GM23338 (cell line): ENCODE data around the gene DMRTB1. TPM values are rescaled to one million over a fixed set of nuclear protein-coding genes. Genes with fewer than 3 reads are reported as not detected.

ENCODE experiments used
- ATAC-seq: fragments of 200-7000 bp; cut with Tn5 transposase; 3 replicates; pipeline ENCODE4 v1.9.1; 2020
- DNase-seq: peaks from one replicate; pipeline ENCODE4 v3.0.0-alpha.2; 2015; ENCODE audit warnings: low spot score
- H2AFZ ChIP-seq: fragments of 200-600 bp; sonication (generic); 2 replicates; pipeline ENCODE4 v1.8.0; 2016; ENCODE audit warnings: antibody characterized with exemption, mild to moderate bottlenecking, moderate library complexity
- H3F3A ChIP-seq: fragments of 200-600 bp; sonication (generic); replicated peaks from 2 replicates; pipeline ENCODE4 v1.8.0; 2017; ENCODE audit warnings: antibody characterized with exemption, mixed run types, low read depth
- H3K27ac ChIP-seq: fragments of 200-600 bp; sonication (generic); 2 replicates; pipeline ENCODE4 v1.6.1; 2016; ENCODE audit warnings: low read depth
- H3K27me3 ChIP-seq: fragments of 200-600 bp; sonication (generic); 2 replicates; pipeline ENCODE4 v1.8.0; 2016; ENCODE audit warnings: mild to moderate bottlenecking, mixed run types, moderate library complexity; ENCODE audit not compliant: insufficient read depth
- H3K36me3 ChIP-seq: fragments of 200-600 bp; sonication (generic); 2 replicates; pipeline ENCODE4 v1.8.0; 2016; ENCODE audit warnings: mild to moderate bottlenecking; ENCODE audit not compliant: insufficient read depth
- H3K4me1 ChIP-seq: fragments of 200-600 bp; sonication (generic); 2 replicates; pipeline ENCODE4 v1.8.0; 2016; ENCODE audit warnings: mild to moderate bottlenecking, moderate library complexity; ENCODE audit not compliant: insufficient read depth
- H3K4me2 ChIP-seq: fragments of 200-600 bp; sonication (generic); 2 replicates; pipeline ENCODE4 v1.7.1; 2017; ENCODE audit warnings: mixed run types
- H3K4me3 ChIP-seq: fragments of 200-600 bp; sonication (generic); 2 replicates; pipeline ENCODE4 v1.6.1; 2016; ENCODE audit warnings: mixed run types
- H3K79me2 ChIP-seq: fragments of 200-600 bp; sonication (generic); replicated peaks from 2 replicates; pipeline ENCODE4 v1.8.0; 2017; ENCODE audit warnings: mild to moderate bottlenecking; ENCODE audit not compliant: insufficient read depth
- H3K9me2 ChIP-seq: fragments of 200-600 bp; sonication (generic); 2 replicates; pipeline ENCODE4 v1.8.0; 2017; ENCODE audit not compliant: insufficient read depth
- H4K20me1 ChIP-seq: fragments of 200-600 bp; sonication (generic); replicated peaks from 2 replicates; pipeline ENCODE4 v1.8.0; 2017; ENCODE audit warnings: mild to moderate bottlenecking; ENCODE audit not compliant: insufficient read depth
- H3K27ac Mint-ChIP-seq: 2 replicates; pipeline ENCODE4 v1.8.0; 2020; ENCODE audit warnings: inconsistent platforms, mild to moderate bottlenecking, moderate library complexity, mixed read lengths
- H3K27me3 Mint-ChIP-seq: 3 replicates; pipeline ENCODE4 v1.8.0; 2022; ENCODE audit warnings: low read depth, mild to moderate bottlenecking, moderate library complexity, mixed read lengths, inconsistent platforms; ENCODE audit not compliant: insufficient read depth, poor library complexity
- H3K36me3 Mint-ChIP-seq: 3 replicates; pipeline ENCODE4 v1.8.0; 2021; ENCODE audit warnings: low read depth, mild to moderate bottlenecking, inconsistent platforms, moderate library complexity, mixed read lengths
- H3K4me1 Mint-ChIP-seq: 3 replicates; pipeline ENCODE4 v1.8.0; 2020; ENCODE audit warnings: mild to moderate bottlenecking, inconsistent platforms, mixed read lengths
- H3K4me3 Mint-ChIP-seq: 3 replicates; pipeline ENCODE4 v1.8.0; 2021; ENCODE audit warnings: moderate library complexity, mild to moderate bottlenecking, inconsistent platforms, mixed read lengths
- H3K9me3 Mint-ChIP-seq: 3 replicates; pipeline ENCODE4 v1.8.0; 2020; ENCODE audit warnings: moderate library complexity, mild to moderate bottlenecking, inconsistent platforms, mixed read lengths
- CREB1 ChIP-seq: fragments of 250-450 bp; sonication (Bioruptor Pico); IDR thresholded peaks from 2 replicates; pipeline ENCODE4 v1.5.0; 2020; ENCODE audit warnings: low read depth, mild to moderate bottlenecking, moderate library complexity
- EZH2 ChIP-seq: fragments of 200-600 bp; sonication (generic); IDR thresholded peaks from one replicate; pipeline ENCODE4 v1.8.0; 2017; ENCODE audit warnings: antibody characterized with exemption, mild to moderate bottlenecking, low read depth; ENCODE audit not compliant: unreplicated experiment
- EZH2phosphoT487 ChIP-seq: fragments of 200-600 bp; sonication (generic); IDR thresholded peaks from one replicate; pipeline ENCODE4 v1.8.1; 2018; ENCODE audit warnings: antibody characterized with exemption; ENCODE audit not compliant: unreplicated experiment
- JUNB ChIP-seq: IDR thresholded peaks from one replicate; pipeline ENCODE4 v1.6.1; 2016; ENCODE audit warnings: antibody characterized with exemption; ENCODE audit not compliant: unreplicated experiment
- POLR2AphosphoS5 ChIP-seq: IDR thresholded peaks from 2 replicates; pipeline ENCODE4 v1.6.1; 2016; ENCODE audit warnings: antibody characterized with exemption, low read depth
- STAT1 ChIP-seq: IDR thresholded peaks from one replicate; pipeline ENCODE4 v1.6.1; 2016; ENCODE audit warnings: antibody characterized with exemption; ENCODE audit not compliant: unreplicated experiment
- ZNF331 ChIP-seq: fragments of 250-450 bp; sonication (Bioruptor Pico); IDR thresholded peaks from 2 replicates; pipeline ENCODE4 v1.5.0; 2020; ENCODE audit warnings: low read depth, mild to moderate bottlenecking, moderate library complexity
- long read RNA-seq: library from polyadenylated mRNA; unstranded; transcript quantifications from one replicate; pipeline ENCODE4 v2.0.0, GENCODE V29; 2020; ENCODE audit not compliant: unreplicated experiment
- polyA plus RNA-seq: library from polyadenylated mRNA; unstranded; fragments of >200 nt; fragmentation: Nextera tagmentation; extraction: Ambion mirVana; gene quantifications from 2 replicates; pipeline ENCODE4 v1.2.1, GENCODE V29; 2016
- total RNA-seq: library from RNA; depleted of rRNA; stranded (reverse); fragments of >200 nt; shearing (Covaris generic); gene quantifications from 2 replicates; pipeline ENCODE4 v1.2.3, GENCODE V29; 2014; rRNA removed
- TF ChIP-seq, protein P1 (sequence below): IDR thresholded peaks from one replicate; pipeline ENCODE4 v1.6.1; 2018; ENCODE audit warnings: antibody characterized with exemption; ENCODE audit not compliant: unreplicated experiment

The DMRTB1 gene
- total RNA-seq = 1.2 TPM in 1 of 2 replicates, not detected in the other
- 0.27 and 0.49 TPM in 2 replicates for polyA plus RNA-seq
- long read RNA-seq = 0 reads

DNA sequence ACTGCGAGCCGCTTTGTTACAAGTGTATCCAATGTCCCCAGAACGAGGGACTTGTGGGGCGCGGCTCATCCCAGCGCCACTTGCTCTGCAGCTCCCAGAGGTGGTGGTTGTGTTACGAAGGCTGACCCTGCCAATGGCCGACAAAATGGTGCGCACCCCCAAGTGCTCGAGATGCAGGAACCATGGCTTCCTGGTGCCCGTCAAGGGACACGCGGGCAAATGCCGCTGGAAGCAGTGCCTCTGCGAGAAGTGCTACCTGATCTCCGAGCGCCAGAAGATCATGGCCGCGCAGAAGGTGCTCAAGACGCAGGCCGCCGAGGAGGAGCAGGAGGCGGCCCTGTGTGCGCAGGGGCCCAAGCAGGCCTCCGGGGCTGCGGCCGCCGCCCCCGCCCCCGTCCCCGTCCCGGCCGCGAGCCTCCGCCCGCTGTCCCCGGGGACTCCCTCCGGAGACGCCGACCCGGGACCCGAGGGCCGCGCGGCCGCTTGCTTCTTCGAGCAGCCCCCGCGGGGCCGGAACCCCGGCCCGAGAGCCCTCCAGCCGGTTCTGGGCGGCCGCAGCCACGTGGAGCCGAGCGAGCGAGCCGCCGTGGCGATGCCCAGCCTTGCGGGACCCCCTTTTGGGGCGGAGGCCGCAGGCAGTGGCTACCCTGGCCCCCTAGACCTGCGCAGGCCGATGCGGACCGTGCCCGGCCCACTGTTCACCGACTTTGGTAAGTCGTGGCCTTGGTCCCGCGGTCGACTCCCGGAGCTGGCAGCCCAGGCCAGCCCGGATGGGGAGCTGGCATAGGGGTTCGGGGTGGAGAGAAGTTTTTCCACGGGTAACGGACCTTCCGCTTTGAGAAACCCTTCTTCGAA lies at the start of gene DMRTB1:
DMRTB1 (plus strand) TSS at position 79 of the 855 bp plus-strand sequence; CDS start at position 134, 55 bp downstream.
- peaks cover 9% of the 10 kb centered on the region for H3K4me1 Mint-ChIP-seq
- no peak within 1 kb of the TSS for H3K27ac Mint-ChIP-seq
- H3K9me2 ChIP-seq = no peaks in the 10 kb centered on the region
- ATAC-seq (peak; percentile 13; the same call in 2 of the 3 replicates), DNase-seq (peak; percentile 36)
- peak within 1 kb of the TSS; percentile 91 for H2AFZ ChIP-seq
- H3K79me2 ChIP-seq = no peaks in the 10 kb centered on the region
- H3K4me3 ChIP-seq = no peak within 1 kb of the TSS
- H3K4me2 ChIP-seq = no peak within 1 kb of the TSS
- no peaks in the 10 kb centered on the region for H3K9me3 Mint-ChIP-seq
- no peak for TF ChIP-seq EZH2
- no peak for TF ChIP-seq POLR2AphosphoS5
- TF ChIP-seq JUNB = no peak
- no peak for TF ChIP-seq EZH2phosphoT487
- no peak for TF ChIP-seq STAT1
- TF ChIP-seq ZNF331 (CRISPR knock-in tag) = no peak
- TF ChIP-seq, protein P1, sequence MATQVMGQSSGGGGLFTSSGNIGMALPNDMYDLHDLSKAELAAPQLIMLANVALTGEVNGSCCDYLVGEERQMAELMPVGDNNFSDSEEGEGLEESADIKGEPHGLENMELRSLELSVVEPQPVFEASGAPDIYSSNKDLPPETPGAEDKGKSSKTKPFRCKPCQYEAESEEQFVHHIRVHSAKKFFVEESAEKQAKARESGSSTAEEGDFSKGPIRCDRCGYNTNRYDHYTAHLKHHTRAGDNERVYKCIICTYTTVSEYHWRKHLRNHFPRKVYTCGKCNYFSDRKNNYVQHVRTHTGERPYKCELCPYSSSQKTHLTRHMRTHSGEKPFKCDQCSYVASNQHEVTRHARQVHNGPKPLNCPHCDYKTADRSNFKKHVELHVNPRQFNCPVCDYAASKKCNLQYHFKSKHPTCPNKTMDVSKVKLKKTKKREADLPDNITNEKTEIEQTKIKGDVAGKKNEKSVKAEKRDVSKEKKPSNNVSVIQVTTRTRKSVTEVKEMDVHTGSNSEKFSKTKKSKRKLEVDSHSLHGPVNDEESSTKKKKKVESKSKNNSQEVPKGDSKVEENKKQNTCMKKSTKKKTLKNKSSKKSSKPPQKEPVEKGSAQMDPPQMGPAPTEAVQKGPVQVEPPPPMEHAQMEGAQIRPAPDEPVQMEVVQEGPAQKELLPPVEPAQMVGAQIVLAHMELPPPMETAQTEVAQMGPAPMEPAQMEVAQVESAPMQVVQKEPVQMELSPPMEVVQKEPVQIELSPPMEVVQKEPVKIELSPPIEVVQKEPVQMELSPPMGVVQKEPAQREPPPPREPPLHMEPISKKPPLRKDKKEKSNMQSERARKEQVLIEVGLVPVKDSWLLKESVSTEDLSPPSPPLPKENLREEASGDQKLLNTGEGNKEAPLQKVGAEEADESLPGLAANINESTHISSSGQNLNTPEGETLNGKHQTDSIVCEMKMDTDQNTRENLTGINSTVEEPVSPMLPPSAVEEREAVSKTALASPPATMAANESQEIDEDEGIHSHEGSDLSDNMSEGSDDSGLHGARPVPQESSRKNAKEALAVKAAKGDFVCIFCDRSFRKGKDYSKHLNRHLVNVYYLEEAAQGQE = no peak
- H3K4me1 ChIP-seq = peaks cover 3% of the 10 kb centered on the region; the same call in 1 of the 2 replicates
- no peak within 1 kb of the TSS for H3K27ac ChIP-seq
- no peaks in the 10 kb centered on the region for H4K20me1 ChIP-seq
- peaks cover 8% of the 10 kb centered on the region for H3F3A ChIP-seq
- H3K27me3 Mint-ChIP-seq = peaks cover 9% of the 10 kb centered on the region
- no peaks in the 10 kb centered on the region; the same call in 1 of the 2 replicates for H3K36me3 ChIP-seq
- H3K4me3 Mint-ChIP-seq = no peak within 1 kb of the TSS
- H3K36me3 Mint-ChIP-seq = no peaks in the 10 kb centered on the region
- H3K27me3 ChIP-seq = no peaks in the 10 kb centered on the region

DNA sequence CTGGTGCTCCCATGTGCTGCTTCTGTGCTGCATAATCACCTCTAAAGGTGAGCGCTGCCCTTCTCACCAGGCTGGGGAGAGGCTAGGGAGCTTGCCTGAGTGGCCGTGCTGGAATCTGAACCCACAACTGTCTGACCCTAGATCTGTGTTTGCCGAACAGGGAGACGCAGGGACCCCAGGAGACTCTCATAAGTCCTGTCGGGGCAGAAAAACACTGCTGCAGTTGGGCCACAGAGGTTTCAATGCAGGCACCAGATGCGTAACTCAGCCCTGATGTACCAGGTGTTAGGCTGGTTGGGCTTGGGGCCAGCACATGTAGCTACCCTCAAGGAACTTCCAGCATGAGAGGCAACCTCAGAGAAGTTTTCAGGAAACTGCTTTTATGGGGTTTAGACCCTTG lies 49.5 kb upstream of the DMRTB1 start:
- Histone ChIP-seq H2AFZ (peak overlapping the region; percentile 64), H3K36me3 (no peaks in the 10 kb centered on the region), H4K20me1 (no peaks in the 10 kb centered on the region), H3F3A (no peaks in the 10 kb centered on the region), H3K9me2 (no peaks in the 10 kb centered on the region; the same call in 1 of the 2 replicates), H3K4me2 (no peak overlapping the region), H3K4me3 (no peak overlapping the region), H3K4me1 (0 out of 2 replicates have a peak, but pooled peaks cover 3% of the 10 kb centered on the region), H3K27me3 (no peaks in the 10 kb centered on the region), H3K27ac (no peak overlapping the region), H3K79me2 (no peaks in the 10 kb centered on the region)
- H3K9me3 Mint-ChIP-seq = peaks cover 4% of the 10 kb centered on the region; the same call in 1 of the 3 replicates
- ATAC-seq (peak; percentile 55), DNase-seq (peak; percentile 21)
- peaks cover 3% of the 10 kb centered on the region; the same call in 2 of the 3 replicates for H3K36me3 Mint-ChIP-seq
- no peak overlapping the region for H3K27ac Mint-ChIP-seq
- no peak overlapping the region for H3K4me3 Mint-ChIP-seq
- H3K4me1 Mint-ChIP-seq = peaks cover 26% of the 10 kb centered on the region
- H3K27me3 Mint-ChIP-seq = peaks cover 21% of the 10 kb centered on the region
- TF ChIP-seq EZH2 (no peak), CREB1 (CRISPR knock-in tag) (no peak), JUNB (no peak), STAT1 (no peak), EZH2phosphoT487 (no peak)
- TF ChIP-seq, protein P1 = no peak
